Spleen (tissue), 7 donors: ENCODE measurements around the gene AMOTL1.

ENCODE experiments used
- POLR2A ChIP-seq, 3 donors: fragments of 450-650 bp; IDR thresholded peaks; one replicate each; pipeline ENCODE4 v1.5.1; 2017; ENCODE audit warnings: antibody characterized with exemption in 3 of 3, mild to moderate bottlenecking in 1 of 3
- POLR2AphosphoS5 ChIP-seq, 3 donors: sonication (generic); formaldehyde crosslinking; IDR thresholded peaks; one replicate each; pipeline ENCODE4 v1.5.1; 2017; ENCODE audit warnings: antibody characterized with exemption in 3 of 3
- TF ChIP-seq, protein P1 (sequence below), 11 experiments: fragments of 200-600 bp in 7 of 11; fragments of 450-650 bp in 4 of 11; sonication (generic) in 4 of 11; IDR thresholded peaks in 8 of 11; conservative IDR thresholded peaks in 3 of 11; 1 replicate in 7 of 11; 2 replicates in 4 of 11; pipeline versions ENCODE4 v1.4.0 to v1.8.0; 2016 to 2021; ENCODE audit warnings: antibody characterized with exemption in 11 of 11, inconsistent platforms in 4 of 11, mild to moderate bottlenecking in 1 of 11
- donor health status: DM: no; HTN: no; CAD: no; lungs with moderate emphysema.
- donor health status: DM: no; HTN: no; CAD: no.
- donor health status: DM: no; HTN: no; CAD: no.

DNA sequence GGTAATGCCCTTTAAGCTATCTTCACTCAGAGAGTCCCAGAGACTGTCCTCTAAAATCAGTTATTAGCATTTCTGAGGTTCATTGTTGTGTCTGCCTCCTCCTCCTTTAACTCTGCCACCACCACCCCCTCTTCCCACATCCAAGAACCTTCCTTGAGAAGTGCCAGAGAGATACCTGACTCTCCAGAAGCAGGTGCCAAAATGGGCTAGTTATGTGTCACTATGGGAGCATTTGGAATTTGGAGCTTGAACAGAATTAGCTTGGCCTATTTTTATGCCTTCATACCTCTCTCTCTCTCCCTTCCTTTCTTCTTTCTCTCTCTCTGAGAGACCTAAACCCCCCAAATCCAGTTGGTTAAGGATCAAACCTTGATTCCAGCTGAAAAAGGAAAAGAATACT, 75.9 kb downstream of the AMOTL1 start:
- TF ChIP-seq, protein P1, sequence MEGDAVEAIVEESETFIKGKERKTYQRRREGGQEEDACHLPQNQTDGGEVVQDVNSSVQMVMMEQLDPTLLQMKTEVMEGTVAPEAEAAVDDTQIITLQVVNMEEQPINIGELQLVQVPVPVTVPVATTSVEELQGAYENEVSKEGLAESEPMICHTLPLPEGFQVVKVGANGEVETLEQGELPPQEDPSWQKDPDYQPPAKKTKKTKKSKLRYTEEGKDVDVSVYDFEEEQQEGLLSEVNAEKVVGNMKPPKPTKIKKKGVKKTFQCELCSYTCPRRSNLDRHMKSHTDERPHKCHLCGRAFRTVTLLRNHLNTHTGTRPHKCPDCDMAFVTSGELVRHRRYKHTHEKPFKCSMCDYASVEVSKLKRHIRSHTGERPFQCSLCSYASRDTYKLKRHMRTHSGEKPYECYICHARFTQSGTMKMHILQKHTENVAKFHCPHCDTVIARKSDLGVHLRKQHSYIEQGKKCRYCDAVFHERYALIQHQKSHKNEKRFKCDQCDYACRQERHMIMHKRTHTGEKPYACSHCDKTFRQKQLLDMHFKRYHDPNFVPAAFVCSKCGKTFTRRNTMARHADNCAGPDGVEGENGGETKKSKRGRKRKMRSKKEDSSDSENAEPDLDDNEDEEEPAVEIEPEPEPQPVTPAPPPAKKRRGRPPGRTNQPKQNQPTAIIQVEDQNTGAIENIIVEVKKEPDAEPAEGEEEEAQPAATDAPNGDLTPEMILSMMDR (IDR thresholded peaks at IDR 0.05 in 8 of 11, conservative IDR thresholded peaks at IDR 0.05 in 3 of 11) = no peak
- no peak for TF ChIP-seq POLR2A (IDR thresholded peaks at IDR 0.05)
- TF ChIP-seq POLR2AphosphoS5 (IDR thresholded peaks at IDR 0.05) = no peak
